ENCODE results near the gene NEURL2.

DNA sequence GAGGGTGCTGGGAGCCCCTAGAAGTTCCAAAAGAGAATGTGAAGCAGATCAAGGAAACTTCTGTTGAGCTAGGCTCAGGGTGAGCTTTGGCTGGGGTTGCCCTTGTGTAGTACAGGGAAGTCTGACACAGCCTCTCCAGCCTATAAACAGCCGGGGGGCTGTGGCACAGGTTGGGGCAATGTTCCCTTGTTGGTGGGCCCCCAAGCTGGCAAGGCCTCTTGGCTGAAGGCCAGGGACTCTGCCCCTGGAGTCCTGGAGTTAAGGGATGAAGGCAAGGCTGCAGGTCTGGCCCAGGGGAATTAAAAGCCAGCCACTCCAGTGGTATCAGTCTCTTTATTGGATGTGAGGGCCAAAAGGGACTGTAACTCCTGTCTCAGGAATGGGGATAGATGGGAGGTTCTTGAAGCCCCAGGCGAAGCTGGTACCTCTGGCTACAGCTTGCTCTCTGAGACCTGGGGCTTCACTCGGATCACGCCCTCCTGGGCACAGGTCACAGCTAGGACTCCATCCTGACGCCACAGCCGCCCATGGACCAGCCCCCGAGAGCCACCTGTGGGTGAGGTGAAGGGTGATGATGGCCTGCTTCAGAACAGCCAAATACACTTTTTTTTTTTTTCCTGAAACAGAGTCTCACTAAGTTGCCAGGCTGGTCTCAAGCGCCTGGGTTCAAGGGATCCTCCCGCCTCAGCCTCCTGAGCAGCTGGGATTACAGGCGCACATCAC is 49.4 kb downstream of the NEURL2 start:
- TF ChIP-seq, protein P1, sequence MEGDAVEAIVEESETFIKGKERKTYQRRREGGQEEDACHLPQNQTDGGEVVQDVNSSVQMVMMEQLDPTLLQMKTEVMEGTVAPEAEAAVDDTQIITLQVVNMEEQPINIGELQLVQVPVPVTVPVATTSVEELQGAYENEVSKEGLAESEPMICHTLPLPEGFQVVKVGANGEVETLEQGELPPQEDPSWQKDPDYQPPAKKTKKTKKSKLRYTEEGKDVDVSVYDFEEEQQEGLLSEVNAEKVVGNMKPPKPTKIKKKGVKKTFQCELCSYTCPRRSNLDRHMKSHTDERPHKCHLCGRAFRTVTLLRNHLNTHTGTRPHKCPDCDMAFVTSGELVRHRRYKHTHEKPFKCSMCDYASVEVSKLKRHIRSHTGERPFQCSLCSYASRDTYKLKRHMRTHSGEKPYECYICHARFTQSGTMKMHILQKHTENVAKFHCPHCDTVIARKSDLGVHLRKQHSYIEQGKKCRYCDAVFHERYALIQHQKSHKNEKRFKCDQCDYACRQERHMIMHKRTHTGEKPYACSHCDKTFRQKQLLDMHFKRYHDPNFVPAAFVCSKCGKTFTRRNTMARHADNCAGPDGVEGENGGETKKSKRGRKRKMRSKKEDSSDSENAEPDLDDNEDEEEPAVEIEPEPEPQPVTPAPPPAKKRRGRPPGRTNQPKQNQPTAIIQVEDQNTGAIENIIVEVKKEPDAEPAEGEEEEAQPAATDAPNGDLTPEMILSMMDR (IDR thresholded peaks at IDR 0.05), result no peak
- no peak for TF ChIP-seq POLR2A (IDR thresholded peaks at IDR 0.05)

Data from lower leg skin (tissue), 3 donors.